ENCODE measurements around the gene TELO2. TPM values are rescaled to one million over a fixed set of nuclear protein-coding genes. Genes with fewer than 3 reads are reported as not detected.

TELO2 gene
- 23.0 and 28.1 TPM in 2 replicates for total RNA-seq

GRCh38 chr16:1492923-1493745, at the start of gene TELO2:
Gene TELO2 (plus strand): TSS chr16:1493360. CDS start chr16:1494282, 922 bp downstream.

GRCh38 chr16:1443980-1444729, 49.0 kb upstream of the TELO2 start, which contains the start of gene CCDC154:
Gene CCDC154 (minus strand): TSS chr16:1444556. CDS start chr16:1444322, 234 bp downstream.

GRCh38 chr16:1474796-1475551, 18.2 kb upstream of the TELO2 start, which contains the start of gene CLCN7:
Gene CLCN7 (minus strand): TSS chr16:1475028. CDS start chr16:1474974, 54 bp downstream.

GRCh38 chr16:1488619-1489018, 4.5 kb upstream of the TELO2 start, which contains the start of gene PTX4:
Gene PTX4 (minus strand): TSS chr16:1488944. CDS start chr16:1488909, 35 bp downstream.

GRCh38 chr16:1533443-1533951, 40.3 kb downstream of the TELO2 start, which contains the start of gene TMEM204:
Gene TMEM204 (plus strand): TSS chr16:1533666. CDS start chr16:1534276, 610 bp downstream.

Other genes starting within 250 kb of the TELO2 start
- not detected in 2 replicates for gene TPSD1, start 237.3 kb upstream of the TELO2 start, total RNA-seq
- 71.1 and 91.0 TPM in 2 replicates for gene UBE2I, start 183.7 kb upstream of the TELO2 start, total RNA-seq
- gene BAIAP3, start 159.7 kb upstream of the TELO2 start, total RNA-seq: 0.50 and 0.74 TPM in 2 replicates
- gene TSR3, start 141.5 kb upstream of the TELO2 start, total RNA-seq: 105 and 117 TPM in 2 replicates
- gene GNPTG, start 141.4 kb upstream of the TELO2 start, total RNA-seq: 36.0 and 37.5 TPM in 2 replicates
- gene UNKL, start 78.7 kb upstream of the TELO2 start, total RNA-seq: 4.0 and 4.3 TPM in 2 replicates
- 17.4 and 22.2 TPM in 2 replicates for gene UQCC4, start 72.6 kb upstream of the TELO2 start, total RNA-seq
- gene PERCC1, start 62.3 kb upstream of the TELO2 start, total RNA-seq: not detected in 2 replicates
- gene CCDC154, start 48.8 kb upstream of the TELO2 start, total RNA-seq: under 0.01 TPM in 1 of 2 replicates, not detected in the other
- gene CLCN7, start 18.3 kb upstream of the TELO2 start, total RNA-seq: 35.7 and 42.4 TPM in 2 replicates
- gene PTX4, start 4.4 kb upstream of the TELO2 start, total RNA-seq: 0.15 and 0.17 TPM in 2 replicates
- 12.9 and 13.6 TPM in 2 replicates for gene TMEM204, start 40.3 kb downstream of the TELO2 start, total RNA-seq
- gene IFT140, start 118.7 kb downstream of the TELO2 start, total RNA-seq: 15.3 and 23.6 TPM in 2 replicates
- 5.5 and 6.6 TPM in 2 replicates for gene CRAMP1, start 119.0 kb downstream of the TELO2 start, total RNA-seq
- 43.7 and 48.3 TPM in 2 replicates for gene JPT2, start 184.9 kb downstream of the TELO2 start, total RNA-seq
- gene MAPK8IP3, start 212.8 kb downstream of the TELO2 start, total RNA-seq: 20.0 and 22.4 TPM in 2 replicates

All from bronchus fibroblast of lung (primary cell).